Measurements from ENCODE around the gene FGFR3.

The FGFR3 gene

DNA sequence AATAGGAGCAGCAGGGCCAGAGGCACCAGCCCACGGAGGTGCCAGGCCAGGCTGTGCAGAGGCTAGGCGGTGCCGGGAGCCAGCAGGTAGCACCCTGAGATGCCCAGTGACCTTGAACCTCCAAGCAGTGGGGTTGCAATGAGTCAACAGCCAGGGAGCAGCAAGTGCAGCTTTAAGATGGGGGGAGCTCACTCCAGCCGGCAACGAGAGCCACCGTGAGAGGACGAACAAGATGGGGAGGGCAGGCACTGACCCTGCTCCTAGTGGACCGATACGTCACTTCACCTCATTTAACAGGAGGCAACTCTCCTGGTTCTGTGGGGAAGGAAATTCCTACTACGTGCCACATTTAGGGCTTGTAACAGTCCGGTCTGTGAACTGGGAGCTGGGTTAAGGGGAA lies 58.1 kb downstream of the FGFR3 start:
- DNase-seq (ENCODE audit: low read depth): no peak
- H3K4me3 ChIP-seq (ENCODE audit: low read depth, low read length): no peak overlapping the region
- no peak for TF ChIP-seq CTCF (IDR thresholded peaks at IDR 0.05; ENCODE audit: control insufficient read depth, extremely low read depth, insufficient read depth)

- no peak overlapping the region for H3K4me3 ChIP-seq (ENCODE audit: low read depth, low read length)
- TF ChIP-seq CTCF (IDR thresholded peaks at IDR 0.05; ENCODE audit: control insufficient read depth, extremely low read depth, insufficient read depth): no peak
- DNase-seq (ENCODE audit: low read depth): no peak
Measured at GRCh38 chr4:1851575-1852410, 58.7 kb downstream of the FGFR3 start.

GRCh38 chr4:1852904-1853623 lies 60.0 kb downstream of the FGFR3 start:
- no peak for TF ChIP-seq CTCF (IDR thresholded peaks at IDR 0.05; ENCODE audit: control insufficient read depth, extremely low read depth, insufficient read depth)
- H3K4me3 ChIP-seq (ENCODE audit: low read depth, low read length): no peak overlapping the region
- DNase-seq (ENCODE audit: low read depth): peak; percentile 69

GRCh38 chr4:1854752-1855151 lies 61.7 kb downstream of the FGFR3 start:
- TF ChIP-seq CTCF (IDR thresholded peaks at IDR 0.05; ENCODE audit: control insufficient read depth, extremely low read depth, insufficient read depth): no peak
- peak overlapping the region; percentile 92 for H3K4me3 ChIP-seq (ENCODE audit: low read depth, low read length)
- DNase-seq (ENCODE audit: low read depth): no peak

GRCh38 chr4:1855333-1856070 lies 62.4 kb downstream of the FGFR3 start:
- H3K4me3 ChIP-seq (ENCODE audit: low read depth, low read length): peak overlapping the region; percentile 92
- TF ChIP-seq CTCF (IDR thresholded peaks at IDR 0.05; ENCODE audit: control insufficient read depth, extremely low read depth, insufficient read depth): no peak
- DNase-seq (ENCODE audit: low read depth): no peak

- peak; percentile 86 for DNase-seq (ENCODE audit: low read depth)
- H3K4me3 ChIP-seq (ENCODE audit: low read depth, low read length): peak within 1 kb of the TSS; percentile 92
- no peak for TF ChIP-seq CTCF (IDR thresholded peaks at IDR 0.05; ENCODE audit: control insufficient read depth, extremely low read depth, insufficient read depth)
Measured at GRCh38 chr4:1856071-1856942, 63.2 kb downstream of the FGFR3 start, which contains the start of gene LETM1. TSS of gene LETM1 (minus strand) at chr4:1856156. CDS start at chr4:1855950, 206 bp downstream.

All from LNCaP clone FGC (cell line).